ENCODE results near the gene CD36.

Gene CD36

GRCh38 chr7:80637911-80638765 is at the start of gene CD36:
CD36 (plus strand) TSS chr7:80638642; CDS start chr7:80646741, 8,099 bp downstream.
- Histone ChIP-seq H2AFZ (ENCODE audit: low read depth, low read length) (no peak within 1 kb of the TSS), H3K4me3 (ENCODE audit: low read length) (no peak within 1 kb of the TSS), H3K27me3 (ENCODE audit: insufficient read depth, low read length) (no peaks in the 10 kb centered on the region), H3K9me3 (ENCODE audit: low read length) (no peaks in the 10 kb centered on the region), H3K36me3 (ENCODE audit: insufficient read depth, low read length) (no peaks in the 10 kb centered on the region), H3K4me1 (ENCODE audit: insufficient read depth, low read length) (peaks cover 5% of the 10 kb centered on the region)

- Histone ChIP-seq H3K36me3 (ENCODE audit: insufficient read depth, low read length) (no peaks in the 10 kb centered on the region), H3K4me3 (ENCODE audit: low read length) (no peak overlapping the region), H3K27me3 (ENCODE audit: insufficient read depth, low read length) (no peaks in the 10 kb centered on the region), H3K9me3 (ENCODE audit: low read length) (no peaks in the 10 kb centered on the region), H3K4me1 (ENCODE audit: insufficient read depth, low read length) (no peaks in the 10 kb centered on the region), H2AFZ (ENCODE audit: low read depth, low read length) (no peak overlapping the region)
These were observed 48.8 kb upstream of the CD36 start for GRCh38 chr7:80589631-80590030.

GRCh38 chr7:80591654-80592053 is 46.8 kb upstream of the CD36 start:
- Histone ChIP-seq H3K27me3 (ENCODE audit: insufficient read depth, low read length) (no peaks in the 10 kb centered on the region), H3K4me3 (ENCODE audit: low read length) (no peak overlapping the region), H3K9me3 (ENCODE audit: low read length) (no peaks in the 10 kb centered on the region), H2AFZ (ENCODE audit: low read depth, low read length) (no peak overlapping the region), H3K4me1 (ENCODE audit: insufficient read depth, low read length) (no peaks in the 10 kb centered on the region), H3K36me3 (ENCODE audit: insufficient read depth, low read length) (no peaks in the 10 kb centered on the region)

- H3K36me3 ChIP-seq (ENCODE audit: insufficient read depth, low read length): no peaks in the 10 kb centered on the region
- H3K9me3 ChIP-seq (ENCODE audit: low read length): no peaks in the 10 kb centered on the region
- no peaks in the 10 kb centered on the region for H3K27me3 ChIP-seq (ENCODE audit: insufficient read depth, low read length)
- no peak overlapping the region for H2AFZ ChIP-seq (ENCODE audit: low read depth, low read length)
- no peak overlapping the region for H3K4me3 ChIP-seq (ENCODE audit: low read length)
- H3K4me1 ChIP-seq (ENCODE audit: insufficient read depth, low read length): no peaks in the 10 kb centered on the region
These were observed 44.4 kb upstream of the CD36 start for GRCh38 chr7:80593869-80594586.

- Histone ChIP-seq H3K36me3 (ENCODE audit: insufficient read depth, low read length) (no peaks in the 10 kb centered on the region), H3K27me3 (ENCODE audit: insufficient read depth, low read length) (no peaks in the 10 kb centered on the region), H2AFZ (ENCODE audit: low read depth, low read length) (no peak overlapping the region), H3K9me3 (ENCODE audit: low read length) (no peaks in the 10 kb centered on the region), H3K4me1 (ENCODE audit: insufficient read depth, low read length) (no peaks in the 10 kb centered on the region), H3K4me3 (ENCODE audit: low read length) (no peak overlapping the region)
These were observed 41.4 kb upstream of the CD36 start for GRCh38 chr7:80596933-80597517.

- Histone ChIP-seq H3K4me1 (ENCODE audit: insufficient read depth, low read length) (no peaks in the 10 kb centered on the region), H3K4me3 (ENCODE audit: low read length) (no peak overlapping the region), H3K9me3 (ENCODE audit: low read length) (no peaks in the 10 kb centered on the region), H3K27me3 (ENCODE audit: insufficient read depth, low read length) (no peaks in the 10 kb centered on the region), H3K36me3 (ENCODE audit: insufficient read depth, low read length) (no peaks in the 10 kb centered on the region), H2AFZ (ENCODE audit: low read depth, low read length) (no peak overlapping the region)
These were observed 40.6 kb upstream of the CD36 start for GRCh38 chr7:80597875-80598274.

- Histone ChIP-seq H3K9me3 (ENCODE audit: low read length) (no peaks in the 10 kb centered on the region), H3K27me3 (ENCODE audit: insufficient read depth, low read length) (no peaks in the 10 kb centered on the region), H3K36me3 (ENCODE audit: insufficient read depth, low read length) (no peaks in the 10 kb centered on the region), H3K4me3 (ENCODE audit: low read length) (no peak overlapping the region), H3K4me1 (ENCODE audit: insufficient read depth, low read length) (no peaks in the 10 kb centered on the region), H2AFZ (ENCODE audit: low read depth, low read length) (no peak overlapping the region)
These were observed 38.4 kb upstream of the CD36 start for GRCh38 chr7:80600046-80600445.

- Histone ChIP-seq H3K9me3 (ENCODE audit: low read length) (no peaks in the 10 kb centered on the region), H3K27me3 (ENCODE audit: insufficient read depth, low read length) (no peaks in the 10 kb centered on the region), H3K36me3 (ENCODE audit: insufficient read depth, low read length) (no peaks in the 10 kb centered on the region), H2AFZ (ENCODE audit: low read depth, low read length) (no peak overlapping the region), H3K4me3 (ENCODE audit: low read length) (no peak overlapping the region), H3K4me1 (ENCODE audit: insufficient read depth, low read length) (no peaks in the 10 kb centered on the region)
These were observed 36.4 kb upstream of the CD36 start for GRCh38 chr7:80601999-80602398.

GRCh38 chr7:80603940-80604339 is 34.5 kb upstream of the CD36 start:
- Histone ChIP-seq H3K4me3 (ENCODE audit: low read length) (no peak overlapping the region), H2AFZ (ENCODE audit: low read depth, low read length) (no peak overlapping the region), H3K36me3 (ENCODE audit: insufficient read depth, low read length) (no peaks in the 10 kb centered on the region), H3K9me3 (ENCODE audit: low read length) (no peaks in the 10 kb centered on the region), H3K27me3 (ENCODE audit: insufficient read depth, low read length) (no peaks in the 10 kb centered on the region), H3K4me1 (ENCODE audit: insufficient read depth, low read length) (no peaks in the 10 kb centered on the region)

- Histone ChIP-seq H3K4me3 (ENCODE audit: low read length) (no peak overlapping the region), H3K27me3 (ENCODE audit: insufficient read depth, low read length) (no peaks in the 10 kb centered on the region), H3K36me3 (ENCODE audit: insufficient read depth, low read length) (no peaks in the 10 kb centered on the region), H2AFZ (ENCODE audit: low read depth, low read length) (no peak overlapping the region), H3K4me1 (ENCODE audit: insufficient read depth, low read length) (no peaks in the 10 kb centered on the region), H3K9me3 (ENCODE audit: low read length) (no peaks in the 10 kb centered on the region)
These were observed 34.0 kb upstream of the CD36 start for GRCh38 chr7:80604436-80604835.

- no peaks in the 10 kb centered on the region for H3K36me3 ChIP-seq (ENCODE audit: insufficient read depth, low read length)
- no peaks in the 10 kb centered on the region for H3K27me3 ChIP-seq (ENCODE audit: insufficient read depth, low read length)
- H2AFZ ChIP-seq (ENCODE audit: low read depth, low read length): no peak overlapping the region
- no peak overlapping the region for H3K4me3 ChIP-seq (ENCODE audit: low read length)
- H3K9me3 ChIP-seq (ENCODE audit: low read length): no peaks in the 10 kb centered on the region
- H3K4me1 ChIP-seq (ENCODE audit: insufficient read depth, low read length): no peaks in the 10 kb centered on the region
These were observed 31.3 kb upstream of the CD36 start for GRCh38 chr7:80607136-80607535.

GRCh38 chr7:80608336-80608735 is 30.1 kb upstream of the CD36 start:
- Histone ChIP-seq H3K27me3 (ENCODE audit: insufficient read depth, low read length) (no peaks in the 10 kb centered on the region), H3K9me3 (ENCODE audit: low read length) (no peaks in the 10 kb centered on the region), H3K4me3 (ENCODE audit: low read length) (no peak overlapping the region), H2AFZ (ENCODE audit: low read depth, low read length) (no peak overlapping the region), H3K4me1 (ENCODE audit: insufficient read depth, low read length) (no peaks in the 10 kb centered on the region), H3K36me3 (ENCODE audit: insufficient read depth, low read length) (no peaks in the 10 kb centered on the region)

GRCh38 chr7:80609751-80610150 is 28.7 kb upstream of the CD36 start:
- Histone ChIP-seq H3K27me3 (ENCODE audit: insufficient read depth, low read length) (no peaks in the 10 kb centered on the region), H2AFZ (ENCODE audit: low read depth, low read length) (no peak overlapping the region), H3K36me3 (ENCODE audit: insufficient read depth, low read length) (no peaks in the 10 kb centered on the region), H3K4me1 (ENCODE audit: insufficient read depth, low read length) (peaks cover 1% of the 10 kb centered on the region), H3K4me3 (ENCODE audit: low read length) (no peak overlapping the region), H3K9me3 (ENCODE audit: low read length) (no peaks in the 10 kb centered on the region)
